Trophoblast cell (in vitro differentiated cells and primary cell): ENCODE results near the gene MAMSTR.

Experiments used
- DNase-seq, 2 donors: peaks; one replicate each; pipeline ENCODE4 v3.0.0-alpha.2; 2016
- H2AFZ ChIP-seq: 2 replicates; pipeline ENCODE4 v1.6.1; 2013; ENCODE audit warnings: low read length, moderate library complexity, mild to moderate bottlenecking; ENCODE audit not compliant: insufficient read depth, poor library complexity
- H2AK5ac ChIP-seq: 2 replicates; pipeline ENCODE4 v1.6.1; 2013; ENCODE audit warnings: mild to moderate bottlenecking, low read length
- H2BK120ac ChIP-seq: 2 replicates; pipeline ENCODE4 v1.6.1; 2013; ENCODE audit warnings: low read length, mild to moderate bottlenecking, moderate library complexity; ENCODE audit not compliant: insufficient read depth, poor library complexity
- H2BK12ac ChIP-seq: 2 replicates; pipeline ENCODE4 v1.6.1; 2013; ENCODE audit warnings: mild to moderate bottlenecking, low read length, moderate library complexity
- H2BK5ac ChIP-seq: 2 replicates; pipeline ENCODE4 v1.6.1; 2013; ENCODE audit warnings: low read length, low read depth, moderate library complexity, mild to moderate bottlenecking; ENCODE audit not compliant: poor library complexity
- H3K14ac ChIP-seq: 2 replicates; pipeline ENCODE4 v1.6.1; 2013; ENCODE audit warnings: mild to moderate bottlenecking, low read length
- H3K18ac ChIP-seq: 2 replicates; pipeline ENCODE4 v1.6.1; 2013; ENCODE audit warnings: mild to moderate bottlenecking, low read length
- H3K23ac ChIP-seq: 2 replicates; pipeline ENCODE4 v1.6.1; 2013; ENCODE audit warnings: low read length
- H3K27ac ChIP-seq: 2 replicates; pipeline ENCODE4 v1.5.1; 2013; ENCODE audit warnings: low read depth, mild to moderate bottlenecking, inconsistent platforms, low read length, moderate library complexity
- H3K27me3 ChIP-seq: 2 replicates; pipeline ENCODE4 v1.6.1; 2013; ENCODE audit warnings: inconsistent platforms, mild to moderate bottlenecking, low read length, moderate library complexity; ENCODE audit not compliant: insufficient read depth
- H3K36me3 ChIP-seq, 2 experiments: 1 replicate in 1 of 2; 2 replicates in 1 of 2; pipeline ENCODE4 v1.6.1; 2013; ENCODE audit warnings: low read length in 2 of 2, mild to moderate bottlenecking in 2 of 2, moderate library complexity in 1 of 2; ENCODE audit not compliant: insufficient read depth in 2 of 2, control insufficient read depth in 1 of 2
- H3K4ac ChIP-seq: 2 replicates; pipeline ENCODE4 v1.6.1; 2013; ENCODE audit warnings: low read depth, mild to moderate bottlenecking, low read length, moderate library complexity
- H3K4me1 ChIP-seq, 2 experiments: 1 replicate in 1 of 2; 2 replicates in 1 of 2; pipeline ENCODE4 v1.6.1; 2013; ENCODE audit warnings: low read length in 2 of 2, mild to moderate bottlenecking in 2 of 2, moderate library complexity in 1 of 2; ENCODE audit not compliant: insufficient read depth in 2 of 2, control insufficient read depth in 1 of 2
- H3K4me2 ChIP-seq: 2 replicates; pipeline ENCODE4 v1.6.1; 2013; ENCODE audit warnings: inconsistent platforms, mild to moderate bottlenecking, low read length, moderate library complexity
- H3K4me3 ChIP-seq: 2 replicates; pipeline ENCODE4 v1.5.1; 2013; ENCODE audit warnings: mild to moderate bottlenecking, low read depth, low read length, inconsistent platforms
- H3K79me1 ChIP-seq: one replicate; pipeline ENCODE4 v1.6.1; 2013; ENCODE audit warnings: low read length
- H3K79me2 ChIP-seq: 2 replicates; pipeline ENCODE4 v1.6.1; 2013; ENCODE audit warnings: low read length, mild to moderate bottlenecking; ENCODE audit not compliant: control insufficient read depth, insufficient read depth, poor library complexity
- H3K9ac ChIP-seq: 2 replicates; pipeline ENCODE4 v1.6.1; 2013; ENCODE audit warnings: mild to moderate bottlenecking, low read length
- H3K9me3 ChIP-seq: 2 replicates; pipeline ENCODE4 v1.6.1; 2013; ENCODE audit warnings: low read depth, mild to moderate bottlenecking, control low read depth, inconsistent platforms, low read length; ENCODE audit not compliant: insufficient read depth
- H4K12ac ChIP-seq: 2 replicates; pipeline ENCODE4 v1.6.1; 2013; ENCODE audit warnings: low read depth, mild to moderate bottlenecking, low read length, moderate library complexity
- H4K8ac ChIP-seq: 2 replicates; pipeline ENCODE4 v1.6.1; 2013; ENCODE audit warnings: low read depth, mild to moderate bottlenecking, low read length, moderate library complexity
- H4K91ac ChIP-seq: one replicate; pipeline ENCODE4 v1.6.1; 2013; ENCODE audit warnings: low read depth, mild to moderate bottlenecking, low read length, moderate library complexity
- WGBS: extraction: QIAGEN DNeasy Blood & Tissue Kit; methylation state at CpG from one replicate; pipeline ENCODE4 v1.1.7; 2013; ENCODE audit warnings: missing lambda C conversion rate; ENCODE audit not compliant: insufficient read length, insufficient coverage; ENCODE audit errors: extremely low coverage; 5-methylcytosine and 5-hydroxymethylcytosine counted together

Gene MAMSTR

GRCh38 chr19:48678201-48678600 lies 41.3 kb downstream of the MAMSTR start:
- Histone ChIP-seq H3K23ac (no peak overlapping the region), H2AFZ (no peak overlapping the region)

GRCh38 chr19:48676887-48677286 lies 42.6 kb downstream of the MAMSTR start:
- Histone ChIP-seq H3K18ac (no peak overlapping the region), H3K79me2 (no peaks in the 10 kb centered on the region), H3K4me1 (no peaks in the 10 kb centered on the region), H3K79me1 (no peaks in the 10 kb centered on the region), H3K23ac (no peak overlapping the region), H4K12ac (no peak overlapping the region), H4K8ac (no peak overlapping the region), H3K9ac (no peak overlapping the region), H3K27me3 (no peaks in the 10 kb centered on the region), H3K4ac (no peak overlapping the region), H3K9me3 (no peaks in the 10 kb centered on the region), H2BK5ac (no peak overlapping the region), H3K36me3 (no peaks in the 10 kb centered on the region), H2BK12ac (no peak overlapping the region), H3K14ac (no peak overlapping the region), H4K91ac (no peak overlapping the region), H2BK120ac (no peak overlapping the region), H3K4me3 (no peak overlapping the region), H2AK5ac (no peak overlapping the region), H3K4me2 (no peak overlapping the region), H3K27ac (no peak overlapping the region), H2AFZ (no peak overlapping the region)
- WGBS, result no CpG with 5 or more reads among the region's 13 CpGs
- peak; percentile 39 to 60 for DNase-seq

More at GRCh38 chr19:48678201-48678600, 41.3 kb downstream of the MAMSTR start:
- Histone ChIP-seq H3K79me1 (no peaks in the 10 kb centered on the region), H3K4me3 (no peak overlapping the region), H3K4me2 (no peak overlapping the region), H4K8ac (no peak overlapping the region), H3K9ac (no peak overlapping the region), H3K18ac (no peak overlapping the region), H4K91ac (no peak overlapping the region), H2AK5ac (no peak overlapping the region), H3K79me2 (no peaks in the 10 kb centered on the region), H3K4me1 (no peaks in the 10 kb centered on the region), H3K9me3 (no peaks in the 10 kb centered on the region), H2BK12ac (no peak overlapping the region), H4K12ac (no peak overlapping the region), H3K27ac (no peak overlapping the region), H3K27me3 (no peaks in the 10 kb centered on the region), H3K36me3 (no peaks in the 10 kb centered on the region), H3K14ac (no peak overlapping the region), H2BK5ac (no peak overlapping the region), H3K4ac (no peak overlapping the region), H2BK120ac (no peak overlapping the region)
- DNase-seq, result no peak
- no CpG with 5 or more reads among the region's 4 CpGs for WGBS

GRCh38 chr19:48676487-48676886 lies 43.0 kb downstream of the MAMSTR start:
- Histone ChIP-seq H3K23ac (no peak overlapping the region), H3K9ac (no peak overlapping the region), H3K18ac (no peak overlapping the region), H4K12ac (no peak overlapping the region), H3K27me3 (no peaks in the 10 kb centered on the region), H3K79me2 (no peaks in the 10 kb centered on the region), H2BK120ac (no peak overlapping the region), H3K36me3 (no peaks in the 10 kb centered on the region), H3K4me2 (no peak overlapping the region), H2AFZ (no peak overlapping the region), H4K8ac (no peak overlapping the region), H2AK5ac (no peak overlapping the region), H3K4me3 (no peak overlapping the region), H2BK5ac (no peak overlapping the region), H3K4me1 (no peaks in the 10 kb centered on the region), H2BK12ac (no peak overlapping the region), H3K4ac (no peak overlapping the region), H3K79me1 (no peaks in the 10 kb centered on the region), H3K27ac (no peak overlapping the region), H4K91ac (no peak overlapping the region), H3K9me3 (no peaks in the 10 kb centered on the region), H3K14ac (no peak overlapping the region)
- DNase-seq, result no peak
- WGBS, result no CpG with 5 or more reads among the region's 17 CpGs

- Histone ChIP-seq H2BK5ac (no peak overlapping the region), H4K8ac (no peak overlapping the region), H4K12ac (no peak overlapping the region), H3K4ac (no peak overlapping the region), H4K91ac (no peak overlapping the region), H2AFZ (no peak overlapping the region), H3K4me1 (no peaks in the 10 kb centered on the region), H3K36me3 (no peaks in the 10 kb centered on the region), H3K4me3 (no peak overlapping the region), H2AK5ac (no peak overlapping the region), H3K14ac (no peak overlapping the region), H3K27ac (no peak overlapping the region), H3K4me2 (no peak overlapping the region), H3K27me3 (no peaks in the 10 kb centered on the region), H3K23ac (no peak overlapping the region), H3K9me3 (peaks cover under 1% of the 10 kb centered on the region), H2BK12ac (no peak overlapping the region), H3K79me2 (no peaks in the 10 kb centered on the region), H3K18ac (no peak overlapping the region), H3K9ac (no peak overlapping the region), H2BK120ac (no peak overlapping the region), H3K79me1 (no peaks in the 10 kb centered on the region)
- DNase-seq, result peak; percentile 68 to 90
- no CpG with 5 or more reads among the region's 28 CpGs for WGBS
These were observed 44.4 kb downstream of the MAMSTR start for GRCh38 chr19:48674921-48675824.
